COLO668 (cell line): ENCODE data around the gene OR1L8.
"Not testable (repeated sequence)": the region's sequence is repeated elsewhere in the genome, so short reads cannot be mapped to it uniquely, and the experiment has no call there.

Experiments used
- DNase-seq: peaks from one replicate; lab custom pipeline; 2025; ENCODE audit not compliant: unreplicated experiment; lab: John Stamatoyannopoulos, UW

OR1L8 gene, protein sequence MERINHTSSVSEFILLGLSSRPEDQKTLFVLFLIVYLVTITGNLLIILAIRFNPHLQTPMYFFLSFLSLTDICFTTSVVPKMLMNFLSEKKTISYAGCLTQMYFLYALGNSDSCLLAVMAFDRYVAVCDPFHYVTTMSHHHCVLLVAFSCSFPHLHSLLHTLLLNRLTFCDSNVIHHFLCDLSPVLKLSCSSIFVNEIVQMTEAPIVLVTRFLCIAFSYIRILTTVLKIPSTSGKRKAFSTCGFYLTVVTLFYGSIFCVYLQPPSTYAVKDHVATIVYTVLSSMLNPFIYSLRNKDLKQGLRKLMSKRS

DNA sequence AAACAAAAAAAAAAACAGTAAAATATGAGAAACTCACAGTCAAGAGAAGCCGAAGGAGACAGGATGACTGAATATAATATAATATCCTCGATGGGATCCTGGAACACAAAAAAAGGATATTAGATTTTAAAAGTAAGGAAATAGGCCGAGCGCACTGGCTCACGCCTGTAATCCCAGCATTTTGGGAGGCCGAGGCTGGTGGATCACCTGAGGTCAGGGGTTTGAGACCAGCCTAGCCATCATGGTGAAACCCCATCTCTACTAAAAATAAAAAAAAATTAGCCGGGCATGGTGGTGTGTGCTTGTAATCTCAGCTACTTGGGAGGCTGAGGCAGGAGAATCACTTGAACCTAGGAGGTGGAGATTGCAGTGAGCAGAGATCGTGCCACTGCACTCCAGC lies at the start of gene OR1L8:
OR1L8 (minus strand) TSS at position 101 of the 400 bp plus-strand sequence. CDS start 14,907 bp downstream, outside the sequence.
- not testable (repeated sequence) for DNase-seq

DNA sequence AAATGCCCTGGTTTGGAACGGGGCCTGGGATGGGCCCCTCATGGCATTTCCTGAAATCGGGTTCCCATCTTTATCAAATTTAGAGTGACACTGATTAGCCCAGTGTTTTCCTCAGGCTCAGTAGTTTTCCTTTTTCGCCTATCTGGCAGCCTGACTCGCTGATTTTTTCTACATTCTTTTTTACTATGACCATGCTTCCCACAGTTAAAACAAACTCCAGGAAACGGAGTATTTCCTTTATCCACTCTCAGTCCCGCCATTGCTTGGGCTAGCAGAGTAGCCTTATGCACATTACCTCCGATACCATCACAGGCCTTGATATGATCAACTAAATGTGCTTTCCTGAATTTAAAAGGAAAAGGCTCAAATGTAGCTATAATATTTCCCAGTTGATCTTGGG lies 36.8 kb upstream of the OR1L8 start:
- DNase-seq, result no peak

DNA sequence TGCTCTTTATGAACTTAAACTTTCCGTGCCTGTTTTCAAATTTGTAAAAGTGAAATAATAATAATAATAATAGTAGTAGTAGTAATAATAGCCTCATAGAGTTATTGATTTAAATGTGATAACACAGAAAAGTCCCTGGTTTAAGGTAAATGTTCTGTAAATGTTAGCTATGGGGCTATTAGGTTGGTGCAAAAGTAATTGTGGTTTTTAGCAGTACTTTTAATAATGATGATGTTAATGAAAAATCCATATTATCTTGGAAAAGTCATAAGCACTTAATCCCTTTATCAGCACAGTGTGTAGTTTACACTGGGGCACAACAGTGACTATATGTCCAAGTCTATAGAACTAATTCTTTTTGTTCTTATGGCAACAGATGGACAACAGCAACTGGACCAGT lies 31.2 kb upstream of the OR1L8 start, which contains the start of gene OR1Q1:
OR1Q1 (plus strand) TSS at position 377 of the 400 bp plus-strand sequence; CDS start at position 377, 0 bp downstream.
- no peak for DNase-seq

DNA sequence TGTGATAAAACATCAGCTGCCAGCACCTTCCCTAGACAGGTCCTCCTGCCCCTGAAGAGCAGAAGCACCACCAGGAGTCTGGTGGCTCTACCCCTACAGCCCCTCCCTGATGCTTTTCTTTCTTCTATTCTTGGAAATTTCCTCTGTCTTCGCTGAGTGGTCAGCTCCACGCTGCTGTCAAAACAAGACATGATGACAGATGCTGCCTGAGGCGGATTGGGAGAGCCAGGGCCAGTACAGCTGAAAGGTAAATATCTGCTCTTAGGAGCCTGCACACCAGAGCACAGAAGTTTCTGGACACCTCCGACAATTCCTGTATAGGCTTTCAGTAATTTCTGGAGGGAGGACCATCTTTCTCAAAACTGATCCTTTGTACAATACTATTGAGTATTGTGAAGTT lies 26.6 kb upstream of the OR1L8 start:
- DNase-seq, result no peak

- no peak for DNase-seq
Observed at GRCh38 chr9:122606587-122606986, 23.4 kb upstream of the OR1L8 start.

GRCh38 chr9:122605691-122606090 lies 22.5 kb upstream of the OR1L8 start:
- DNase-seq, result no peak

- no peak for DNase-seq
Observed at GRCh38 chr9:122580360-122580759, 2.8 kb downstream of the OR1L8 start.

DNA sequence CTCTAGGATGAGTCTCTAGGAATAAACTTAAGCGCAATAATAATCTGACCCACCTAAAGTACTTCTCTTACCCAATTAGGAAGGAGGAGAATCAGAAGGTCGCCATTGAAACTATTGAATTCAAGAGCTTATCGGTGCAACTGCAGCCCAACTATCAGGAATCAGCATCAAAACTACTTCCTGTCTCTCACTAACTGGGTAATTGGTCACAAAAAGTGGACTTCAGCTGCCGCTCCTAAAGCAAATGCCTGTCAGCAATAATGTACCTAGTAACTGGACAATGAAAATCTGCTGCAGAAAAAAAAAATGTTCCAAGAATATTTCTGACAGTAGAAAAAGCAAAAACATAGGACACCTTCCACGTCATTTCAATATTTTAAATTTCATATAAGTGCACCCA lies 3.3 kb downstream of the OR1L8 start:
- DNase-seq, result no peak

DNA sequence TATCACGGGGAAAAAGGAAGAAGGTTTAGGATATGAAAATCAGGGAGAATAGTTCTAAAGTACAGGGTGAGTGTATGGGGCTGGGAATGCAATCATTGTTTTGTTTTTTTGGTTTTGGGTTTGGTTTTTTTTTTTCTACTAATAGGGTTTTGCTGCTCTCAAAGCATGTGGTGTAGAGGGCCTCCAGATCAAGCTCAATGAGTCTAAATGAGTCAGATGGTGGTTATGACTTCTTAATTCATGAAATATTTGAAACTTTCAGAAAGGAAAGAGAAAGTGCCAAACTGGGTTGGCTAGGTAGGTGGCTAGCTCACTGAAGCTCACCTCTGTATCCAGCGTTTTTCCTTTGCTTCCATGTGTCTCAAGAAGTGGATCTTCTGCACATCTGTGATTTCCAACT lies 10.7 kb downstream of the OR1L8 start:
- no peak for DNase-seq

GRCh38 chr9:122567901-122568300 lies 15.3 kb downstream of the OR1L8 start:
- DNase-seq, result no peak

- DNase-seq, result no peak
Observed at GRCh38 chr9:122562134-122562760, 20.9 kb downstream of the OR1L8 start.

DNA sequence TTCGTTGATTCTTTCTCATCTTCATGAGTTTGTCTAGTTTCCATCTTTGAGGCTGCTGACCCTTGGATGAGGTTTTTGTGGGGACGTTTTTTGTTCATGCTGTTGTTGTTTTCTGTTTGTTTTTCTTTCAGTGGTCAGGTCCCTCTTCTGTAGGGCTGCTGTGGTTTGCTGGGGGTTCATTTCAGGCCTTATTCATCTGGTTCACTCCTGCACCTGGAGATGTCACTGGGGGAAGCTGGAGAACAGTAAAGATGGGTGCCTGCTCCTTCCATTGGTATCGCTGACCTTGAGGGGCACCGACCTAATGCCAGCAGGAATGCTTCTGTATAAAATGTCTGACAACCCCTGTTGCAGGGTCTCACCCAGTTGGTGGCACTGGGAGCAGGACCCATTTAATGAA lies 21.7 kb downstream of the OR1L8 start:
- no peak for DNase-seq

DNA sequence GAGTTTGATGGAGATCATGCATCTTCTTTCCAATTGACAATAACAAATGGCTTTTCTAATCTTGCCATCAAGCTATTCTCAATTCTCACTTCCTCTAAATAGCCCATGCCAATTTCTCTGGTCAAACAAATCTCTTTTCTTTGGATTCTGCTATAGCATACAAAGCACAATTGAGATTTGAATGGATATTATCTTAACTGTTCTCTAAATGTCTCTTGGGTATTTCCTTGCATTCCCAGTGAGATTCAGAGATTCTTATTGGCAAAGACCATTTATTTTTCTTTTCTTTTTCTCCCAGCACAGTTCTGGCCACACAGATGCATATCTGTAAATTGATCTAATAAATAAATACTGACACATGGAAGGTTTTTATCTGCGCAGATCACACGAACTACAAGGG lies 30.4 kb downstream of the OR1L8 start, which contains the start of gene OR1N2:
OR1N2 (plus strand) TSS at position 301 of the 400 bp plus-strand sequence. CDS start 100 bp downstream, outside the sequence.
- no peak for DNase-seq

DNA sequence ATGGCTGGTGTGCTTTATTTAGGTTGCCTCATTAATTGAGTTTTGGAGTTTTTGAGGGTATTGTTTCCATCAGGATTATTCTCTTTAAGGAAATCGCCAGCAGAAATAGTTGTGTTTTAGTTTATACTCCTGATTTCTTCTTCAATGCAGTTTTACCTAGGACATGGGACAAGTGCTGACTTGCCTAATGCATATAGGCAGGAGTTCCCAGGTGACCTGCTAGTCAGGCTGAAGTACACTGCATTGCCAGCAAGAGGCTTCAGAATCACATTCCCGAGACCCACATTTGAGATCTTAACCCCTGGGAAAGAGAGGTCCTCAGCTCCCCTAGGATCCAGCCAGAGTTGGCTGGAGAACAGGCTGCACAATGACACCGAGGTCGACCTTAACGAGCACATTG lies 31.8 kb downstream of the OR1L8 start:
- no peak for DNase-seq

DNA sequence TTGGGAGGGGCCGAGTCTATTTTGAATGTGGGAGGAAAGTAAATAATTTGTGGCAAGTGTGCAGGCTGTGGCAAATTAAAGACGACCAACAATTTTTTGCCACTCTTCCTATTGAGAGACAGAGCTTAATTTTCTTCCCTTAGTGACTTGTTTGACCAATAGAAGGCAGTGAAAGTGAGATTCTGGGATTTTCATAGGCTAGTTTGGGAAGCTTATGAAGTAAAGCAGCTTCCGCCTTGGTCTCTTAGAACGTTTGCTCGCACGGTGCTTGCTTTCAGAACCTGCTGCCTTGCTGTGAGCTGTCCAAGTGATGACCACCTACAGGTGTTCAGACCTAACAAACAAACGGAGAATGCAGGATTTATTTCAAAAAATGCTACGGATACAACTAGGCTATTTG lies 37.0 kb downstream of the OR1L8 start:
- no peak for DNase-seq

DNA sequence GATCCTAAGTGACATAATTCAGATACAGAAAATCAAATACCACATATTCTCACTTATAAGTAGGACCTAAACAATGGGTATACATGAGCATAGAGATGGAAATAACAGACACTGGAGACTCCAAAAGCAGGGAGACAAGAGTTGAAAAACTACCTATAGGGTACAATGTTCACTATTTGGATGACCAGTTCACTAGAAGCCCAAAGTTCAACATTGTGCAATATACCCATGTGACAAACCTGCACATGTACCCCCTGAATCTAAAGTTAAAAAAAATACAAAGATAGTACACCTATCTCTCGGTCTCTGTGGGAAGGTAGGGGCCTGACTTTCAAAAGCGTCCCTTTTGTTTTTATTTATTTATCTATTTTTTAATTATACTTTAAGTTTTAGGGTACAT lies 44.4 kb downstream of the OR1L8 start:
- no peak for DNase-seq

DNA sequence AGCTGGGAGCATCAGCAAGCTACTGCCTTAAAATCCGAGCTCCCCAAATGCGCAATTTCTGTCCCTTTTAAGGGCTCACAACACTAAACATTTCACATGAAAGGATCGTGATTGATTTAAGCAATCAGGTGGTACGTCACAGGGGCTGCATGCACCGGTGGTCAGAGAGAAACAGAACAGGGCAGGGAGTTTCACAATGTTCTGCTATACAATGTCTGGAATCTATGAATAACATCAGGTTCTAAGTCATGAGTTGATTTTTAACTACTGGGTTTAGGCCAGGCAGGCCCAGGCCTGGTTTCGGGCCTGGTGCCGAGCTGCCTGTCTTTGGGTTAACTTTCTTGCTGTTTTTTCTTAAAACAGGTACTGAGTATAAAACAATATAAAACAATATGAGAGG lies 46.1 kb downstream of the OR1L8 start:
- not testable (repeated sequence) for DNase-seq

- no peak for DNase-seq
Observed at GRCh38 chr9:122536134-122536533, 47.0 kb downstream of the OR1L8 start.

- DNase-seq, result not testable (repeated sequence)
Observed at GRCh38 chr9:122531157-122531556, 52.0 kb downstream of the OR1L8 start.

DNA sequence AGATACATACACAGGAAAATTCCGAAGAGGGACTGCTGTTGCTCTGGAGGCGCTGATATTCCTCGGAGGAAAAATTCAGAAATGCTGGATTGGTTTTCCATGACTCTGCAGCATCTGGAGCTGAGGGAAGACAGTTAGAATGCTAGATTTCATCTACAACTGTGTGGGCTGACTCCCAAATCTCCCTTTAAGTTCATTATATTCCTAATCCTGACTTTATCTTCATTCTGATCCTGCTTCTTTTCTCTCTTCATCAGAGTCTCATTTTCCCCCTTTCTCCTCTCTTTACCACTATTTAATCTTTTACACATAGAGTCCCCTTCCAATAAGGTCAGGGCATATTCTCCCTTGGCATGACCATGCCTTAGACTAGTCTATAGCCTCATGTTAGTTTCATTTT lies 56.0 kb downstream of the OR1L8 start, which contains the start of gene OR1N1:
OR1N1 (minus strand) TSS at position 101 of the 400 bp plus-strand sequence; CDS start at position 101, 0 bp downstream.
- no peak for DNase-seq

DNA sequence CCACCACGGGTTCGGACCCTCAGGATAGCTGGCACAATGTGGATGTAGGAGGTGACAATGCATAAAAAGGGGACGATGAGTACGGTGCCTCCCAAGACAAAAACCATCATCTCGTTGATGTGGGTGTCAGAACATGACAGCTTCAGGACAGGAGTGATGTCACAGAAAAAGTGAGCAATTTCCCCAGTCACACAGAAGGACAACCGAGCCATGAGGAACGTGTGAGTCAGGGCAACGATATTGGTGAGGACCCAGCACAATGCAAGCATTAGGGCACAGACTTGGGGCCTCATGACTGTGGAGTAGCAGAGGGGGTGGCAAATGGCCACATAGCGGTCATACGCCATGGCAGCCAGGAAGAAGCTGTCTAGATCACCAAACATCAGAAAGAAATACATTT lies 56.6 kb downstream of the OR1L8 start:
- DNase-seq, result no peak

- no peak for DNase-seq
Observed at GRCh38 chr9:122519376-122519775, 63.8 kb downstream of the OR1L8 start.
